Sciatic nerve (tissue), 1 donor: ENCODE results near the gene NKX6-1. TPM values are rescaled to one million over a fixed set of nuclear protein-coding genes. Genes with fewer than 3 reads are reported as not detected.

Experiments
- total RNA-seq: library from RNA; stranded (reverse); fragmentation: NEBNext Ultra II Directional; extraction: Animal tissue kit (Norgen Biotek cat#: 25700); gene quantifications from one replicate; pipeline ENCODE4 v1.2.1, GENCODE V29; 2021
- donor health status: DM: no; HTN: no; CAD: no.

NKX6-1 gene
- total RNA-seq, 1 donor from 2014 or later: not detected

Other genes starting within 250 kb of the NKX6-1 start
- gene CDS1, start 83.8 kb upstream of the NKX6-1 start, total RNA-seq: 0.31 TPM